GM12878 (cell line): ENCODE measurements around the gene RAP1GAP2.

Experiments
- EZH2 ChIP-seq: IDR thresholded peaks from 2 replicates; pipeline ENCODE4 v1.6.1; 2012; ENCODE audit warnings: low read depth, mild to moderate bottlenecking, control low read depth, inconsistent platforms, low read length, borderline replicate concordance; ENCODE audit not compliant: control insufficient read depth
- ZNF24 ChIP-seq: fragments of 450-650 bp; IDR thresholded peaks from 2 replicates; pipeline ENCODE4 v1.6.1; 2017; ENCODE audit warnings: antibody characterized with exemption, mild to moderate bottlenecking
- TF ChIP-seq, protein P1 (sequence below): IDR thresholded peaks from 2 replicates; pipeline ENCODE4 v1.6.1; 2012; ENCODE audit warnings: low read length, inconsistent platforms
- TF ChIP-seq, protein P2 (sequence below): IDR thresholded peaks from 2 replicates; pipeline ENCODE4 v1.6.1; 2012; ENCODE audit warnings: low read depth, low read length, improper control_type of control experiment
- TF ChIP-seq, protein P3 (sequence below), 3 experiments: IDR thresholded peaks in 2 of 3; conservative IDR thresholded peaks in 1 of 3; 2 replicates each; pipeline ENCODE4 v1.5.1; 2011; ENCODE audit warnings: low read depth in 3 of 3, low read length in 3 of 3, mild to moderate bottlenecking in 3 of 3, control low read depth in 2 of 3, moderate library complexity in 2 of 3, inconsistent platforms in 1 of 3, mixed read lengths in 1 of 3; ENCODE audit not compliant: control insufficient read depth in 2 of 3, insufficient read depth in 1 of 3; ENCODE audit errors: extremely low read depth in 1 of 3
- TF ChIP-seq, protein P4 (sequence below): fragments of 450-650 bp; IDR thresholded peaks from 2 replicates; pipeline ENCODE4 v1.6.1; 2016; ENCODE audit warnings: mild to moderate bottlenecking

DNA sequence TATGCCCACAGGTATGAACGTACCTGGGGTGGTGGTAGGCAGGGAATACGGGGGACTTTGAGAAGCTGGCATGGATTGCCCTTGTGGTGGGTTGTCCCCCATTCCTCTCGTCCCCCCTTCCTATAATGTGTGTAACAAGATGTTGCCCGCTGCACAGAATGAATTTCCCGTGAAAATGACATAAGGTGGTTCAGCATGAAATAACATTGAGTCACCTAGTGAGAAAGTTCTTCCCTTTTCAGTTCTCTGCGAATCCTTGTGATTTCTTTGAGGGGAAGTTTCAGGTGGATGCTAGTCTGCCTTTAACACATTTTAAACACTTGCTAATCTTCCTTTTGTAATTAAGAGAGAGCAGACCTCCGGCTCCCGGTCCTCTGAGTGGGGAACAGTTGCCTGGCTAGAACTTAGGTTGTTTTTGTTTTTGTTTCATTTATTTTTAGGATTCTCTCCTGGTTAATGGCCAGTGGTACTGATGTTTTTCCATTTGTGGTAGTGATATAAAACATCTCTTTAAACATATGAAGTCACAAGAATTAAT is 58.9 kb downstream of the RAP1GAP2 start:
- TF ChIP-seq, protein P1, sequence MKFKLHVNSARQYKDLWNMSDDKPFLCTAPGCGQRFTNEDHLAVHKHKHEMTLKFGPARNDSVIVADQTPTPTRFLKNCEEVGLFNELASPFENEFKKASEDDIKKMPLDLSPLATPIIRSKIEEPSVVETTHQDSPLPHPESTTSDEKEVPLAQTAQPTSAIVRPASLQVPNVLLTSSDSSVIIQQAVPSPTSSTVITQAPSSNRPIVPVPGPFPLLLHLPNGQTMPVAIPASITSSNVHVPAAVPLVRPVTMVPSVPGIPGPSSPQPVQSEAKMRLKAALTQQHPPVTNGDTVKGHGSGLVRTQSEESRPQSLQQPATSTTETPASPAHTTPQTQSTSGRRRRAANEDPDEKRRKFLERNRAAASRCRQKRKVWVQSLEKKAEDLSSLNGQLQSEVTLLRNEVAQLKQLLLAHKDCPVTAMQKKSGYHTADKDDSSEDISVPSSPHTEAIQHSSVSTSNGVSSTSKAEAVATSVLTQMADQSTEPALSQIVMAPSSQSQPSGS: no peak
- TF ChIP-seq, protein P2, sequence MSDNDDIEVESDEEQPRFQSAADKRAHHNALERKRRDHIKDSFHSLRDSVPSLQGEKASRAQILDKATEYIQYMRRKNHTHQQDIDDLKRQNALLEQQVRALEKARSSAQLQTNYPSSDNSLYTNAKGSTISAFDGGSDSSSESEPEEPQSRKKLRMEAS: no peak
- TF ChIP-seq ZNF24 (no peak), EZH2 (no peak)
- TF ChIP-seq, protein P3, sequence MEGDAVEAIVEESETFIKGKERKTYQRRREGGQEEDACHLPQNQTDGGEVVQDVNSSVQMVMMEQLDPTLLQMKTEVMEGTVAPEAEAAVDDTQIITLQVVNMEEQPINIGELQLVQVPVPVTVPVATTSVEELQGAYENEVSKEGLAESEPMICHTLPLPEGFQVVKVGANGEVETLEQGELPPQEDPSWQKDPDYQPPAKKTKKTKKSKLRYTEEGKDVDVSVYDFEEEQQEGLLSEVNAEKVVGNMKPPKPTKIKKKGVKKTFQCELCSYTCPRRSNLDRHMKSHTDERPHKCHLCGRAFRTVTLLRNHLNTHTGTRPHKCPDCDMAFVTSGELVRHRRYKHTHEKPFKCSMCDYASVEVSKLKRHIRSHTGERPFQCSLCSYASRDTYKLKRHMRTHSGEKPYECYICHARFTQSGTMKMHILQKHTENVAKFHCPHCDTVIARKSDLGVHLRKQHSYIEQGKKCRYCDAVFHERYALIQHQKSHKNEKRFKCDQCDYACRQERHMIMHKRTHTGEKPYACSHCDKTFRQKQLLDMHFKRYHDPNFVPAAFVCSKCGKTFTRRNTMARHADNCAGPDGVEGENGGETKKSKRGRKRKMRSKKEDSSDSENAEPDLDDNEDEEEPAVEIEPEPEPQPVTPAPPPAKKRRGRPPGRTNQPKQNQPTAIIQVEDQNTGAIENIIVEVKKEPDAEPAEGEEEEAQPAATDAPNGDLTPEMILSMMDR (IDR thresholded peaks at IDR 0.05 in 2 of 3, conservative IDR thresholded peaks at IDR 0.05 in 1 of 3; ENCODE audit: control insufficient read depth in 2 of 3, extremely low read depth in 1 of 3, insufficient read depth in 1 of 3, low read depth in 3 of 3, low read length in 3 of 3): no peak
- TF ChIP-seq, protein P4, sequence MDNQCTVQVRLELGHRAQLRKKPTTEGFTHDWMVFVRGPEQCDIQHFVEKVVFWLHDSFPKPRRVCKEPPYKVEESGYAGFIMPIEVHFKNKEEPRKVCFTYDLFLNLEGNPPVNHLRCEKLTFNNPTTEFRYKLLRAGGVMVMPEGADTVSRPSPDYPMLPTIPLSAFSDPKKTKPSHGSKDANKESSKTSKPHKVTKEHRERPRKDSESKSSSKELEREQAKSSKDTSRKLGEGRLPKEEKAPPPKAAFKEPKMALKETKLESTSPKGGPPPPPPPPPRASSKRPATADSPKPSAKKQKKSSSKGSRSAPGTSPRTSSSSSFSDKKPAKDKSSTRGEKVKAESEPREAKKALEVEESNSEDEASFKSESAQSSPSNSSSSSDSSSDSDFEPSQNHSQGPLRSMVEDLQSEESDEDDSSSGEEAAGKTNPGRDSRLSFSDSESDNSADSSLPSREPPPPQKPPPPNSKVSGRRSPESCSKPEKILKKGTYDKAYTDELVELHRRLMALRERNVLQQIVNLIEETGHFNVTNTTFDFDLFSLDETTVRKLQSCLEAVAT: no peak
